ENCODE data around the gene GCSH.

DNA sequence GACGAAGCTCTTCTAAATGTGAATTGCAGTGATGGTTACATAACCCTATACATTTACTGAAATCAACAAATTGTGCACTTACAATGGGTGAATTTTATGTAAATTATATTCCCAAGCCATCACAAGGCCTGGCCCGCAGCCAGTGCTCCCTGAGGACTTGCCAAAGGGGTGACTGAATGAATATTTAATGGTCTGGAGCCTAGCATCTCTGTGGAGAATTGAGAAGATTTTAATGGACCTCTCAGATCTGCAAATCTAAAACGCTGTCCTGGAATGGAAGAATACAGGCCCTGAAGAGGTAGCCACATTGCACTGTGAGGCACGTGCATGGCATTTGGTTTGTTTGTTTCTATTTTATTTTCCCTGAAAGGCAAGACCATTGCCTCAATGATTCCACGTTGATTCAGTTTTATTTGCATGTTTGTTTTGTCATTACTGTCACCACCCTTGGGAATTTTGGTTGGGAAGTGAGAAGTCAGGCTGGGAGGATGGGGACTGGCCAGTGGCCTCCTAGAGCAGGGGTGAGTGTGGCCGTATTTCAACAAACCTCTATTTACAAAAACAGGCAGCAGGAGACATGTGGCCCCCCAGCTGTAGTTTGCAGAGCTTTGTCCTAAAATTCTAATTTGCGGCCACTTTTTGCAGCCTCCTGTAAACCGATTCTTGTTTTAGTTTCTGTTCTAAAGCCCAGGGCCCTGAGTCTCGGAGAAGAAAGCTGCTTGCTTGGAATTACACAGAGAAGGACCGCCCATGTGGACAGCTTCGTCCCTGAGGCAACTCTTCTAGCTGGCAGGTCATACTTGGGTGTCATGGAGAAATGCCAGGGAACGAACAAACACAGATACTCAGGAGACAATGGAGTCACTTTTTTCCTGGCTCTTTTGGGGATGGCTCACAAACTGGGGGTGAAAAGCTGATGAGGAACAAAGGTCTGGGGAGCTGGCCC is 40.5 kb upstream of the GCSH start:
- TF ChIP-seq, protein P1, sequence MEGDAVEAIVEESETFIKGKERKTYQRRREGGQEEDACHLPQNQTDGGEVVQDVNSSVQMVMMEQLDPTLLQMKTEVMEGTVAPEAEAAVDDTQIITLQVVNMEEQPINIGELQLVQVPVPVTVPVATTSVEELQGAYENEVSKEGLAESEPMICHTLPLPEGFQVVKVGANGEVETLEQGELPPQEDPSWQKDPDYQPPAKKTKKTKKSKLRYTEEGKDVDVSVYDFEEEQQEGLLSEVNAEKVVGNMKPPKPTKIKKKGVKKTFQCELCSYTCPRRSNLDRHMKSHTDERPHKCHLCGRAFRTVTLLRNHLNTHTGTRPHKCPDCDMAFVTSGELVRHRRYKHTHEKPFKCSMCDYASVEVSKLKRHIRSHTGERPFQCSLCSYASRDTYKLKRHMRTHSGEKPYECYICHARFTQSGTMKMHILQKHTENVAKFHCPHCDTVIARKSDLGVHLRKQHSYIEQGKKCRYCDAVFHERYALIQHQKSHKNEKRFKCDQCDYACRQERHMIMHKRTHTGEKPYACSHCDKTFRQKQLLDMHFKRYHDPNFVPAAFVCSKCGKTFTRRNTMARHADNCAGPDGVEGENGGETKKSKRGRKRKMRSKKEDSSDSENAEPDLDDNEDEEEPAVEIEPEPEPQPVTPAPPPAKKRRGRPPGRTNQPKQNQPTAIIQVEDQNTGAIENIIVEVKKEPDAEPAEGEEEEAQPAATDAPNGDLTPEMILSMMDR (IDR thresholded peaks at IDR 0.05), result no peak
- TF ChIP-seq EP300 (IDR thresholded peaks at IDR 0.05; ENCODE audit: borderline replicate concordance in 1 of 2, low read depth in 1 of 2, low read length in 1 of 2) (no peak), ELF1 (IDR thresholded peaks at IDR 0.05) (no peak), TAF1 (IDR thresholded peaks at IDR 0.05; ENCODE audit: borderline replicate concordance, low read depth, low read length) (no peak), JUND (IDR thresholded peaks at IDR 0.05) (no peak), POLR2AphosphoS5 (IDR thresholded peaks at IDR 0.05; ENCODE audit: low read depth, low read length) (no peak)
- TF ChIP-seq, protein P2, sequence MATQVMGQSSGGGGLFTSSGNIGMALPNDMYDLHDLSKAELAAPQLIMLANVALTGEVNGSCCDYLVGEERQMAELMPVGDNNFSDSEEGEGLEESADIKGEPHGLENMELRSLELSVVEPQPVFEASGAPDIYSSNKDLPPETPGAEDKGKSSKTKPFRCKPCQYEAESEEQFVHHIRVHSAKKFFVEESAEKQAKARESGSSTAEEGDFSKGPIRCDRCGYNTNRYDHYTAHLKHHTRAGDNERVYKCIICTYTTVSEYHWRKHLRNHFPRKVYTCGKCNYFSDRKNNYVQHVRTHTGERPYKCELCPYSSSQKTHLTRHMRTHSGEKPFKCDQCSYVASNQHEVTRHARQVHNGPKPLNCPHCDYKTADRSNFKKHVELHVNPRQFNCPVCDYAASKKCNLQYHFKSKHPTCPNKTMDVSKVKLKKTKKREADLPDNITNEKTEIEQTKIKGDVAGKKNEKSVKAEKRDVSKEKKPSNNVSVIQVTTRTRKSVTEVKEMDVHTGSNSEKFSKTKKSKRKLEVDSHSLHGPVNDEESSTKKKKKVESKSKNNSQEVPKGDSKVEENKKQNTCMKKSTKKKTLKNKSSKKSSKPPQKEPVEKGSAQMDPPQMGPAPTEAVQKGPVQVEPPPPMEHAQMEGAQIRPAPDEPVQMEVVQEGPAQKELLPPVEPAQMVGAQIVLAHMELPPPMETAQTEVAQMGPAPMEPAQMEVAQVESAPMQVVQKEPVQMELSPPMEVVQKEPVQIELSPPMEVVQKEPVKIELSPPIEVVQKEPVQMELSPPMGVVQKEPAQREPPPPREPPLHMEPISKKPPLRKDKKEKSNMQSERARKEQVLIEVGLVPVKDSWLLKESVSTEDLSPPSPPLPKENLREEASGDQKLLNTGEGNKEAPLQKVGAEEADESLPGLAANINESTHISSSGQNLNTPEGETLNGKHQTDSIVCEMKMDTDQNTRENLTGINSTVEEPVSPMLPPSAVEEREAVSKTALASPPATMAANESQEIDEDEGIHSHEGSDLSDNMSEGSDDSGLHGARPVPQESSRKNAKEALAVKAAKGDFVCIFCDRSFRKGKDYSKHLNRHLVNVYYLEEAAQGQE (IDR thresholded peaks at IDR 0.05; ENCODE audit: low read depth, low read length), result no peak

Measured in SK-N-SH (cell line).